Choroid plexus epithelial cell (primary cell): Measurements from ENCODE around the gene ACO2.

ENCODE experiments used
- DNase-seq: peaks from one replicate; pipeline ENCODE4 v3.0.0-alpha.2; 2010; ENCODE audit warnings: low read depth
- H3K4me3 ChIP-seq: 2 replicates; pipeline ENCODE4 v1.5.1; 2011; ENCODE audit warnings: low read depth, mild to moderate bottlenecking, control low read depth, low read length, moderate library complexity
- CTCF ChIP-seq: conservative IDR thresholded peaks from 2 replicates; pipeline ENCODE4 v1.5.1; 2011; ENCODE audit warnings: low read depth, mild to moderate bottlenecking, control low read depth, inconsistent platforms, low read length, moderate library complexity

The ACO2 gene

GRCh38 chr22:41498303-41498835, 29.5 kb downstream of the ACO2 start:
- DNase-seq = no peak
- TF ChIP-seq CTCF = no peak
- H3K4me3 ChIP-seq = no peak overlapping the region

- no peak for TF ChIP-seq CTCF
- no peak for DNase-seq
- no peak overlapping the region for H3K4me3 ChIP-seq
These were observed 30.8 kb downstream of the ACO2 start for GRCh38 chr22:41499624-41500280.

DNA sequence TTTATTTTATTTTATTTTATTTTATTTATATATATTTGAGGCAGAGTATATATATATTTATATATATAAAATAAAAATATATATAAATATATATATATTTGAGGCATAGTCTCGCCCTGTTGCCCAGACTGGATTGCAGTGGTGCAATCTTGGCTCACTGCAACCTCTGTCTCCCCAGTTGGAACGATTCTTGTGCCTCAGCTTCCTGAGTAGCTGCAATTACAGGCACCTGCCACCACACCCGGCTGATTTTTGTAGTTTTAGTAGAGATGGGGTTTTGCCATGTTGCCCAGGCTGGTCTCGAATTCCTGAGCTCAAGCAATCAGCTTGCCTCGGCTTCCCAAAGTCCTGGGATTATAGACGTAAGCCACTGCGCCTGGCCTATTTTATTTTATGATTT, 31.4 kb downstream of the ACO2 start:
- no peak overlapping the region for H3K4me3 ChIP-seq
- no peak for DNase-seq
- TF ChIP-seq CTCF = no peak

DNA sequence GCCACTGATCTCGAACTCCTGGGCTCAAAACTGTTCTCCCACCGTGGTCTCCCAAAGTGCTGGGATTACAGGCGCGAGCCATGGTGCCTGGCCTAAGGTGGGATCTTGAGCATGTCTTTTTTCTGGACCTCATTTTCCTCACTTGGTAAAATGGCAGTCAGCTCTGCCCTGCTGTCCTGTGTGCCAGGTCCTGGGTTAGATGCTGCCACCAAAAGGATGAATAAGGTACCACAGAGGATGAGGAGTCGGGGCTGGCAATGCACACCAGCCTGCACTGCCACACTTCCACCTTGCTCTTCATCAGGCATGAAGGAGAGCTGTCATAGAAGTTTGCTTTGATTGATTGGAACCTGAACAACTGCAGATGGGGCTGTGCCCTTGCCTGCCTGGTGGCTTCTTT, 32.3 kb downstream of the ACO2 start:
- TF ChIP-seq CTCF = peak; percentile 33
- DNase-seq = peak; percentile 29
- H3K4me3 ChIP-seq = no peak overlapping the region

GRCh38 chr22:41504397-41504796, 35.5 kb downstream of the ACO2 start:
- no peak overlapping the region for H3K4me3 ChIP-seq
- DNase-seq = no peak
- no peak for TF ChIP-seq CTCF

DNA sequence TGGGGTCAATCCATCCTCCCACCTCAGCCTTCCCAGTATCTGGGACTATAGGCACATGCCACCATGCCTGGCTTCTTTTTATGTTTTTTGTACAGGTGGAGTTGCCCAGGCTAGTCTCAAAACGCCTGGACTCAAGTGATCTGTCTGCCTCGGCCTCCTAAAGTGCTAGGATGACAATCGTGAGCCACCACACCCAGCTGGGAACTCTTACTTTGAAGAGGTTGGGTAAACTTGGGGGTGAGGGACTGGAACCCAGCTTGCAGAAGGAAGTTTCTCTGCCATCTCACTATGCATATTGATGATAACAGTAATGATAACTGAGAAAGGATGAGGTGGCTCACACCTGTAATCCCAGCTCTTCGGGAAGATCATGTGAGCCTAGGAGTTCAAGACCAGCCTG, 35.9 kb downstream of the ACO2 start:
- TF ChIP-seq CTCF = no peak
- no peak for DNase-seq
- H3K4me3 ChIP-seq = no peak overlapping the region
